ENCODE data around the gene CACNA1S. TPM values are rescaled to one million over a fixed set of nuclear protein-coding genes. Genes with fewer than 3 reads are reported as not detected.

Gene CACNA1S
- total RNA-seq, 1 experiment from 2014 or later = not detected

GRCh38 chr1:201053155-201053860 is 58.9 kb downstream of the CACNA1S start:
- Histone ChIP-seq H3K4me1 (ENCODE audit: insufficient read depth, low read length) (no peaks in the 10 kb centered on the region), H3K27ac (ENCODE audit: insufficient read length, low read depth, low read length) (no peak overlapping the region), H4K91ac (ENCODE audit: insufficient read length, low read depth, low read length) (no peak overlapping the region), H4K5ac (ENCODE audit: insufficient read length, low read depth, low read length) (no peak overlapping the region), H3T11ph (ENCODE audit: low read length) (no peak overlapping the region), H2AFZ (ENCODE audit: low read length) (no peak overlapping the region), H2BK12ac (ENCODE audit: insufficient read length, low read depth, low read length) (no peak overlapping the region), H3K27me3 (ENCODE audit: insufficient read depth, low read length) (no peaks in the 10 kb centered on the region), H3K56ac (ENCODE audit: insufficient read length, low read depth, low read length) (no peak overlapping the region), H3K23me2 (ENCODE audit: insufficient read length, low read depth, low read length, poor library complexity, severe bottlenecking) (no peaks in the 10 kb centered on the region), H3K4ac (ENCODE audit: low read depth, low read length) (no peak overlapping the region), H3K79me2 (ENCODE audit: insufficient read depth, low read length) (no peaks in the 10 kb centered on the region), H3K9me3 (ENCODE audit: control insufficient read depth, low read depth, low read length) (no peaks in the 10 kb centered on the region), H3K4me2 (ENCODE audit: insufficient read depth, insufficient read length, low read length) (no peak overlapping the region), H3K79me1 (ENCODE audit: insufficient read depth, low read depth, low read length, poor library complexity, severe bottlenecking) (no peaks in the 10 kb centered on the region), H2BK5ac (ENCODE audit: insufficient read length, low read length) (no peak overlapping the region), H3K14ac (ENCODE audit: insufficient read depth, low read length) (no peak overlapping the region; the same call in 1 of the 2 replicates), H2BK15ac (ENCODE audit: low read depth, low read length) (no peak overlapping the region), H2BK120ac (ENCODE audit: low read depth, low read length, poor library complexity, severe bottlenecking) (no peak overlapping the region), H4K8ac (replicated peaks; ENCODE audit: insufficient read length, low read depth, low read length) (no peak overlapping the region), H3K9ac (ENCODE audit: extremely low read depth, insufficient read length, low read length) (no peak overlapping the region), H4K20me1 (ENCODE audit: control insufficient read depth, insufficient read depth, insufficient read length) (no peaks in the 10 kb centered on the region), H3K18ac (ENCODE audit: insufficient read length, low read depth, low read length) (no peak overlapping the region), H2BK20ac (ENCODE audit: low read depth, low read length, poor library complexity, severe bottlenecking) (no peak overlapping the region), H3K23ac (ENCODE audit: insufficient read length, low read depth, low read length) (no peak overlapping the region), H2AK5ac (ENCODE audit: insufficient read length, low read length) (no peak overlapping the region)
- H3K9me3 Mint-ChIP-seq = no peaks in the 10 kb centered on the region
- peaks cover 15% of the 10 kb centered on the region for H3K27me3 Mint-ChIP-seq (ENCODE audit: low read depth)
- no peaks in the 10 kb centered on the region for H3K36me3 Mint-ChIP-seq (ENCODE audit: insufficient read depth in 1 of 3, low read depth in 3 of 3)
- WGBS (ENCODE audit: extremely low coverage, insufficient read length, low lambda C conversion rate) = no CpG with 5 or more reads among the region's 22 CpGs
- peak; percentile 41 for DNase-seq
- H3K27ac Mint-ChIP-seq = no peak overlapping the region
- H3K4me3 Mint-ChIP-seq = no peak overlapping the region
- H3K4me1 Mint-ChIP-seq = peaks cover 7 to 22% of the 10 kb centered on the region in 2 experiments
- TF ChIP-seq CTCF (conservative IDR thresholded peaks at IDR 0.05) = peak; percentile 48

Data from H9 (cell line).